IPS-18c (cell line): ENCODE results near the gene HDAC10.

Experiments
- H3K4me3 ChIP-seq: 2 replicates; pipeline ENCODE4 v1.7.0; 2013; ENCODE audit warnings: low read depth, mild to moderate bottlenecking, low read length, moderate library complexity; ENCODE audit not compliant: insufficient read depth
- H3K9me3 ChIP-seq: one replicate; pipeline ENCODE4 v1.6.1; 2013; ENCODE audit warnings: mild to moderate bottlenecking, low read length, moderate library complexity; ENCODE audit not compliant: control insufficient read depth, insufficient read depth

The HDAC10 gene

DNA sequence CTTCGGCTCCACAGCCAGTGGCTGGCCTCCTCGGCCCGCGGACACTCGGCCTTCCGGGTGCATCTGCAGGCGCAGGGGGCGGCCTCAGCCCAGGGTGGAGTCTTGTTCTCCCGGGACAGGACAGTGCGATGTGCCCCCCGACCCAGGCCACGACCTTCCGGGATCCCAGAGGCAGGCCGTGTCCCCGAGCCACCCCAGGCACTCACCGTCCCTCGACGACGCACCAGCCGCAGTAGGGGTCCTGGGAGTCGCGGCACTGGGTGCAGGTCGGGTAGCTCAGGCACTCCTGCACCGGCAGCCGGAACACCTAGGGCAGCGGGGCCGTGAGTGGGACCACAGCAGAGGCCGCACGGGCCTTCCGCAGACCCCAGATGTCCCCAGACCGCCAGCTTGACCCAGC lies 36.7 kb upstream of the HDAC10 start:
- peaks cover 2% of the 10 kb centered on the region for H3K9me3 ChIP-seq
- no peak overlapping the region for H3K4me3 ChIP-seq

DNA sequence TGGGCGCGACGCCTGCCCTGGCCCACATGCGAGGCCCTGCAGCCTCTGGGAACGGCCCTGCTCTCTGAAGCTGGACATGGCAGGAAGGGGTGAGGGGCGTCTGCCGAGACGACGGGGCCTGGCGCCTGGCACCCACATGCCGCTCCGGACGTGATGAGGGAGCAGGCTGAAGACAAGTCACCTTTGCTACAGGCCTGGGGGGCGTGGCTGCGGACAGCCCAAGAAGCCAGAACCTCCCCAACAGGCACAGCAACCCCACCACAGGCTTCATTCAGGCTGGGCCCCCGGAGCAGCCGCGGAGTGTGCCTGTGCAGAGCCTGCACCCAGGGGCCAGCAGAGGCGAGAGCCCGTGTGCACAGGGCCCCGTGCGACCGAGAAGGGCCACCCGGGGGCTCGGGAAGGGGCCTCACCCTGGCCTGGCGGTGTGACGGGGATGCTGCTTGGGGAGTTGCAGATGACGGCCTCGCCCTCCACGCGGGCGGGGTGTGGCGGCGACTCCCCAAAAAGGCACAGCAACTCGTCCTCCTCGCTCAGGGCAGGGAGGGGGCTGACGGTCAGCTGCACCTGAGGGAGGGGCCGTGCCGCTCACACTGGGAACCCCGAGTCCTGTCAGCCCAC lies 35.7 kb upstream of the HDAC10 start:
- Histone ChIP-seq H3K4me3 (no peak overlapping the region), H3K9me3 (peaks cover 2% of the 10 kb centered on the region)

DNA sequence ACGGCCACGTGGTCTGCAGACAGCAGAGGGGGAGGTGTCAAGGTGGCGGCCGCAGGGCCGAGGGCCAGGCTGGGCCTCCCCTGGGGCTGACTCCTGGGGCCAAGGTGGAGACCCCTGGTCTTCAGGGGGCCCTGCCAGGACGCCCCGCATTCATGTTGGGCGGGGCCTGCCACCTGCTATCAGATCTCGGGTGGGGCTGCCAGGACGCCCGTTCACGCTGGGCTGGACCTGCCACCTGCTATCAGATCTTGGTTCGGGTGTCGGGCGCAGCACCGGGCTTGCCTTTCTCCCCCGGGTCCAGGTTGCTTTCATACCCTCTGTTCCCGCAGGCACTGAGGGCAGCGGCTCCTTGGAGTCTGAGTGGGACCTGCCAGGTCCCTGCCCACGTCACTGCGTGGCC lies 35.2 kb upstream of the HDAC10 start:
- Histone ChIP-seq H3K4me3 (no peak overlapping the region), H3K9me3 (peaks cover 2% of the 10 kb centered on the region)

DNA sequence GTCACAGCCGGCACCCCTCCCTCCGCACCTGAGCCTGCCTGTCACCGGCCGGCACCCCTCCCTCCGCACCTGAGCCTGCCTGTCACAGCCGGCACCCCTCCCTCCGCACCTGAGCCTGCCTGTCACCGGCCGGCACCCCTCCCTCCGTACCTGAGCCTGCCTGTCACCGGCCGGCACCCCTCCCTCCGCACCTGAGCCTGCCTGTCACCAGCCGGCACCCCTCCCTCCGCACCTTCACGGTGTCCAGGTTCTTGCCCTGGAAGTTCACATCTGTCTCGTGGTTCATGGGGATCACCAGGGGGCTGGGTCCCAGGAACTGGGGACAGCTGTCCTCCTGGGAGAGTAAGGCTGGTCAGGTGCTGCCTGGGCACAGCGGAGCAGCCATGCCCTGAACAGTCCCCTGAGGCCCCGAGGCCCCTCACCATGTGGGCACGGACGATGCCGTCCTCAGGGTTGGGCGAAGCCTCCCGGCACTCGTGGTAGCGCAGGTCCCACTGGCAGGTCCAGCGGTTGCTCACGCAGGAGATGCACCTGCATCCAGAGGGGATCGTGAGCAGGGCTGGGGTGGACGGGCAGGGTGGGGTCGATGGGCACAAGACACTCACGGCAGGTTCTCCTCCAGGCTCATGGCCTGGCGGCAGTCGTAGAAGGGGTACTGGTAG lies 34.6 kb upstream of the HDAC10 start:
- H3K4me3 ChIP-seq, result no peak overlapping the region
- peaks cover 2% of the 10 kb centered on the region for H3K9me3 ChIP-seq

DNA sequence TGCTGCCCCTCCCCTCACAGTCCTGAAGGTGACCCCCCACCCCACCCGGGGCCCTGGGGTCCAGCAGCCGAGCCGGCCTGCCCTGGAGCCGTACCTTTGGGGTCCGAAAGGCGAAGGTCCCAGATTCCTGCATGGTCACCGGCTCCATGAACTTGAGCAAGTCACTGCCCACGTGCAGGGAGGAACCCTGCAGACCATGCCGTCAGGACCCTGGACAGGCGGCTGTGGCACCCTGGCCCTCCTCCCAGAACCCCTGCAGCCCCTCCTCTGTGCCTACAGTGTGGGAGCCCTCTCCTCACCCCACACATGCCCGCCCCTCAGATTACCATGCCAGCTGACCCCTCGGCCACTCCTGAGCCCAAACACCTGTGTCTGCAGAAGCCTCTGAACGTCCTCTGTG lies 33.4 kb upstream of the HDAC10 start:
- H3K4me3 ChIP-seq, result no peak overlapping the region

DNA sequence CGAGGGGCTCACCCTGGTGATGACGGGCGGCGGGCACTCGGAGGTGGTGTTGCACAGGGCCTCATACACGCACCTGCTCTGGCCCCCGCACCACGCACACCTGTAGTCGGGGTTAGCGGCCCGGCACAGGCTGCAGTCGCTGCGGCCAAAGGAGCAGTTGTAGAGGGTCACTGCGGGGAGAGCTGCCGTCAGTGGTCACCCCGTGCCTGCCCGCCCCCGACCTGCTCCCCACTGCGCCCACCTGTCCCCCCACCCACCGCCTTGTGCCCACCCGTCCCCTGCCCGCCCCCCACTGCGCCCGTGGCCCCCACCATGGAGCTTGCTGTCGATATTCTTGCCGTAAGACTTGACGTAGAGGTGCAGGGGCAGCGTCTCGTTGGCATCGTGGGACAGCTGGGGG lies 32.8 kb upstream of the HDAC10 start:
- no peak overlapping the region for H3K4me3 ChIP-seq

More for the DNA sequence above, 33.4 kb upstream of the HDAC10 start:
- no peaks in the 10 kb centered on the region for H3K9me3 ChIP-seq

DNA sequence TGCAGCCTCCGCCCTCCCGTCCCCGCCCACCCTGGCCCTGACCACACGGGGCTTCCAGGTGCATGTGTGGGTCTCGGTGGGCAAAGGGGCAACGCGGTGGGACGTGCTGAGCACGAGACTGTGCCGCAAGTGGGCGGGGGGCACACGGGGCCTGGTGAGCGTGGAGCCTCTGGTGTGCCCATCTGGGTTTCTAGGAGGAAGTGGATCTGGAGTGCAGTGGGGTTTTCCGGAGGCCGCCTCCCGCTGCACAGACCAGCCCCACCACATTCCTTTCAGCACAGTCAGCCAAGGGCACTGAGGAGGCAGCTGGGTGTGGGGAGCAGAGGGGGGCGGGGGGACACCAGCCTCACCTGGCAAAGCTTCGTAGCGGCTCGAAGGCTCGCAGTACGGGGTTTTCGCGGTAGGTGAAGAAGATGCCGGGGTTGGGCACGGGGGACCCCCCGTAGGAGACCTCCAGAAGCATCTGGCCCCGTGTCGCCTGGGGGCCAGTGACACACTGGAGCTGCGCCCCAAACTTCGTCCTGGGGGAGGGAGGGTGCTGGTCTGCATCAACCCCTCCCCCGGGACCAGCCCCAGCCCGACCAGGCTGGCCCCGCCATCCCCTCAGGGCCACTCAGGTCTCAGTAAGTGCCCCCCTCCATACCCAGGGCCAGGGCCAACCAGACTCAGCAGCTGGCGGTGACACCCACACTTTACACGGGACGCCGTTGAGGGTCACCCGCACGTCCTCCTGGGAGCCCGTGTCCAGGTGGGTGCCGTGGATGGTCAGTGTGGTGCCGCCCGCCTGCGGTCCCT lies 31.5 kb upstream of the HDAC10 start:
- no peak overlapping the region for H3K4me3 ChIP-seq
- H3K9me3 ChIP-seq, result no peaks in the 10 kb centered on the region

More for the DNA sequence above, 32.8 kb upstream of the HDAC10 start:
- no peaks in the 10 kb centered on the region for H3K9me3 ChIP-seq

DNA sequence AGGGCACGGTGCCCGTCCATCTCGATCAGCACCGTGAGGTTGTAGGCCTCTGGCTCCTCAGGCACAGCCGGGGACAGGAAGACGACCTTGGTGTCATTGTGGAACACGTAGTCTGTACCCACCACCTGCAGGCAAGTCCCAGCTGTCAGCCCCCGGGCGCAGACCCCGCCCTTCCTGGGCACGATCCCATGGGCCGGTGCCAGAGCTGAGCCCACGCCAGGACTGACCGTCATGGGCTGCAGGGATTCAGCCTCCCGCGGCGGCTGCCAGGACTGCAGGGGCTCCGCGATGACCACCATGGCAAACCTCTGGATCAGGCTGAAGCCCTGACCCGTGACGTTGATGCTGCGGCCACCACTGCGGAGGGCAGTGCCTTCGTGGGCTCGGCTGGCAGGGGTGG lies 30.9 kb upstream of the HDAC10 start:
- no peaks in the 10 kb centered on the region for H3K9me3 ChIP-seq
- H3K4me3 ChIP-seq, result no peak overlapping the region

DNA sequence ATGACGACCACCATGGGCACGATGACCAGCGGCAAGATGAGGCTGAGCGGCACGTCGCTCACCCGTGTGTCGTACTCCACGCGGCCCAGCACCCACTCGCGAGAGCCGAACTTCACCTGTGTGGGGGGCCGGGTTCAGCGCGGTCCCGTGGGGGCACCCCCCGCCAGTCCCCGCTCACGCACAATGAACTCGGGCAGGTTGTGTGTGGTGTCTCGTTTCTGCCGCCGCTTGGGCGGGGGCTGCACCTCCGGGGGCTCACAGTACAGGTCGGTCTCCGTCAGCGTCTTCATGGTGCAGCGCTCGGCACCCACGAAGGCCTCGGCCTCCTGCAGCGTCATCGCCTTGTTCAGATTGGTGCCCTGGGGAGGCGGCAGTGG lies 30.3 kb upstream of the HDAC10 start:
- H3K4me3 ChIP-seq, result no peak overlapping the region

DNA sequence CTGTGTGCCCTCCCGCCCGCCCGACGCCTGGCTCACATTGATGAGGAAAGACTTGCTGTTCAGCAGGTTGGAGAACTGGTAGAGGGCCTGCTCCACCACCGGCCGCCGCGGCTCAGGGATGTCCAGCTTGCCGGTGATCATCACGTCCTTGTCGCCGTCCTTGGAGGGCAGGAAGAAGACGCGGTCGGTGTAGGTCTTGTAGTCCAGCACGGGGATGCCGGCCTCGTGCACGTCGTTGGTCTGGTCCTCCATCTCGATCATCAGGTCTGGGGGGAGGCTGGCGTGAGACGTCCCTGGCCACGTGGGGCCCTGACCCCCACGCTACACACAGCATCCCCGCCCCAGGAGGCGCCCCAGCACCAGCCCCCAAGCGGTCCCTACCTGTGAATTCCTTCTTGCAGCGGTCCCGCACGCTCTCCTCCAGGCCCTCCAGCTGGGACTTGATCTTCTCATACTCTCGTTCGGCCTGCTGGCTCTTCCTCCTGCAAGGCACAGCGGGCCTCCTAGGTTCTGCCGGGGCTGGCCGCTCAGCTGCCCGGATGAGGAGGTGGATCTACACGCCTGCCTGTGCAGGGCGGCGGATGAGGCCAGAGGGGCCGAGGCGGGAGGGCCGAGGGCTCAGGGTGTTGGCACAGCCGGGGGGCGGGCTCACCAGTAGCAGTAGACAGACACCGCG lies 29.8 kb upstream of the HDAC10 start:
- Histone ChIP-seq H3K9me3 (peaks cover 3% of the 10 kb centered on the region), H3K4me3 (no peak overlapping the region)

More for the DNA sequence above, 30.3 kb upstream of the HDAC10 start:
- H3K9me3 ChIP-seq, result peaks cover under 1% of the 10 kb centered on the region

DNA sequence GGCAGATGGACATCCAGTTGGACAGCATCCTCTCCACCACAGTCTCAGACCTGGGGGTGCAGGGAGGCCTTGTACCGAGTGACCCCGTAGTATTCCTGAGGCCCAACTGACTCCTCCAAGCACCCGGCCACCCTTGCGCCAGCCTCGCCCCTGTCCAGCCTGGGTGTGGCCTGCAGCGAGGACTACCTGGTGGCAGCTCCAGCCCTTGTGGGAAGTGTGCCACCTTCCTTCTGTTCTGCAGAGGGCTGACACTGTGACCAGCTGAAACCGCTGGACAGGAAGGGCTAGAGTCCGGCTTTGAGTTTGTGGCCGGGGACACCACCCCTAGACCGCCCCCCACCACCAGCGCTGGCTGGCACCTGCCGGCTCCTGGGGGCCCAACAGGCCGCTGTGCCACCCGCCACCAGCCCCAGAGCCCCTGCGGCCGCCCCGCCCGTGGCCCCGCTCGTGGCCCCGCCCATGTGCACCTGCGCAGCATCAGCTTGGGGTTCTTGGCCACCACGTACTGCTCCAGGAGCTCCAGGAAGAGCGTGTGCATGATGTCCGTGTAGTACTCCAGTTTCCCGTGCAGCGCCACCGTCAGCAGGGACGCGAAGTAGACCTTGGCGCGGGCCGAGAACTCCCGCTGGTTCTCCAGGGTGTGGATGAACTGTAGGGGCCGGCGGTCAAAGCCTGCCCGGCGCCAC lies 29.1 kb upstream of the HDAC10 start:
- H3K9me3 ChIP-seq, result peaks cover 3% of the 10 kb centered on the region

DNA sequence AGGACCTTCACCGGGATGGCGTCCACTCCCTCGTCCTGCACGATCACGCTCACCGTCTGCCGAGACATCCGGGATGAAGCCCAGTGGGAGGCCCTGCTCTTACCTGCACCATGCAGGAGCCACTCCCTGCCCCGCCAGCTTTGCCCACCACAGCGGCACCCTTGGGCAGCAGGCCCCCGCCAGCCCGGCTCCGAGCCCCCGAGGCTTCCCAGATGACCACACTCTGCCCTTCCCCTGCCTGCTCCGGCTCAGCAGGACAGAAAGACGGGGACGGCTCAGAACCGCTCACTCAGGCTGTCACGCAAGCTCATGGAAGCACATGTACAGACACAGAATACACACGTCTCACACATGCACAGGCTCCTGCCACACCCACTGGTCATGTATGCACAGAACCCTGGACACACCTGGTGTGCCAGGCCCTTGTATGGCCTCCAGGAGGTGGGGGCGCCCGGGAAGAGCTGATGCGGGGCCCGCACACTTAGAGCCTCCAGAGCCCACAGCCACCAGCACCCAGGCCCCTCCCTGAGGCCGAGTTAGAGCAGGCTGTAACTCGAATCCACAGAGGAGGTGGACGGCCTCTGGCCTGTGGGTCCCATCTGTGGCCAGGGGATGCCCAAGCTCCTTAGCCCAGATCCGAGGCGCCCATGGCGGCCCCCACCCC lies 28.0 kb upstream of the HDAC10 start:
- Histone ChIP-seq H3K4me3 (no peak overlapping the region), H3K9me3 (peaks cover 3% of the 10 kb centered on the region)

More for the DNA sequence above, 29.1 kb upstream of the HDAC10 start:
- H3K4me3 ChIP-seq, result no peak overlapping the region

DNA sequence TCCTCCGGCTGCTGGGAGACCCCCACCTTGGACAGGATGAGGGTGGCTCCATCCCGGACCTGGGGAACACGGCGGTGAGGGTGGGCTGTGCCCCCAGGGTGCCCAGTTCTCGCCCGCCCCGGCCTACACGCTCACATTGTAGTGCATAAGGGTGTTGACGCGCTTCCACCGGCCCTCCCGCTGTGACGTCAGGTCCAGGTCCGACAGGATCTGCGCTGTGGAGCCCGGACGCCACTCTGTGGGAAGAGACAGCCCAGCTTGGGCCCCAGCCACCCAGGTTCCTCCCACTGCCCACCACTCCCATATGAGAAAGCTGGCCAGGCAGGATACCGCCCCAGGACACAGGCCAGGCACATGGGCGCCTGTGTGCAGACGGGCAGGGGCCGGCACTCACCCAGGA lies 27.4 kb upstream of the HDAC10 start:
- peaks cover 3% of the 10 kb centered on the region for H3K9me3 ChIP-seq
- no peak overlapping the region for H3K4me3 ChIP-seq

DNA sequence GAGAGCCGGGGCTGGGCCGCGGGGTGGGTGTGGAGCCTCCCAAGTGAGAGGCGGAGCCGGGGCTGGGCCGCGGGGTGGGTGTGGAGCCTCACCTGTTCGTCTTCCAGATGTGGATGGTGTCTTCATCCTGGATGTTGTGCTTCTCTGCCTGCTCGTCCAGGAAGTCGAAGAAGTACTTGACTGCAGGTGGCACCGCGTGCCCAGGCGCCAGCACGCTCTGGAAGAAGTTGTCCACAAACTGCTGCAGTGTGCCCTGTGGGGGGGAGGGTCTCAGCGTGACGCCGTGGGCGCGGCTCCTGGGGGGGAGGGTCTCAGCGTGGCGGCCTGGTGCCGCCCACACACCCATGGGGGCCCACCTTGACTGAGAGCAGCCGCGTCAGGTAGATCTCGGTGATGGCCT lies 26.7 kb upstream of the HDAC10 start:
- no peak overlapping the region for H3K4me3 ChIP-seq
- peaks cover 3% of the 10 kb centered on the region for H3K9me3 ChIP-seq

DNA sequence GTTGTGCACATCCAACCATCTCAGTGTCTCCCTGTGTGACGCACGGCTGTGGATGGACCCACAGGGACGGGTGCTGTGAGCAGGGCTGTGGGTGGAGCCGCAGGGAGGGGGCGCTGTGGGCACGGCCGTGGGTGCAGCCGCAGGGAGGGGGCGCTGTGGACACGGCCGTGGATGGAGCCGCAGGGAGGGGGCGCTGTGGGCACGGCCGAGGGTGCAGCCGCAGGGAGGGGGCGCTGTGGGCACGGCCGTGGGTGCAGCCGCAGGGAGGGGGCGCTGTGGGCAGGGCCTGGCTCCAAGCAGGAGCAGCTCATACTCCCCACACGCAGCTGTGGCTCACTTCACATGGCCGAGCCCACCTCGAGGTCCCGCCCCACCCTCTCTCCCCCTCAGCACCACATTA lies 25.1 kb upstream of the HDAC10 start:
- no peak overlapping the region for H3K4me3 ChIP-seq
- H3K9me3 ChIP-seq, result peaks cover 3% of the 10 kb centered on the region

DNA sequence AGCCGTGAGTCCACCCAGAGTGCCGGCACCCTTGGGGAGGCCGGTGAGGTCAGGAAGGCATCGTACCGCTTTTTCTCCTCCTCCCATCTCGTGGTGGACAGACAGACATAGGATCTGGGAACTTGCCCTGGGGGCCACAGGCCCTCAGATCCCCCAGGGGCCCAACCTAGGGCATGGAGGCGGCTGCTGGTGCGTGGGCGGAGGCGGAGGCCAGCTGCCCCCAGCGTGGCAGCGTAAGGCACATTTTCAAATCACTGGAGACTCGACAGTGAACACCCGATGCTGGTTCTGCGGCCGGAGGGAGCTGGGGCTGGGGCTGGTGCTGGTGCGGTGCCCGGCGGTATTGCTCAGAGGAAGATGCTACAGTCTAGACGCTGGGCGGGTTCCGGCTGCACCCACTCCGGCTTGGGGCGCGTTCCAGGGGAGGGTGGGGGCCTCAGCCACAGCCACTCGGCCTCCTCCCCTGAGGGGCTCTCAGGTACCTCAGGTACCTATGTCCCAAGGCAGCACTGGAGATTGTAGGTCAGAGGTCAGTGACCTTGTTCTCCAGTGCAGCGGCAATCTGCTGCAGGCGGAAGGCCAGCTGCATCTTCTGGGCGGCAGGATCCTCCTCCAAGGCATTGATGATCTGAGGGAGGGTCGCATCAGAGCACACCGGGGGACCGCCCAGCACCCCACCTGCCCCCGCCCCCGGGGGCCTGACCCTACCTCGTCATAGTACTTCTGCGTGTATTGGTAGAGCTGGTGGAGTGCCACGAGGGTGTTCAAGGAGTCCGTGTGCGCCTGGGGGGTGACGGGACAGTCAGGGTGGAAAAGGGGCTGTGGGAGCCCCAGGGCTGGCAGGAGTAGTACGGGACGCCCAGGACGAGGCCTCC lies 24.4 kb upstream of the HDAC10 start:
- no peak overlapping the region for H3K4me3 ChIP-seq
- peaks cover 3% of the 10 kb centered on the region for H3K9me3 ChIP-seq
